Measurements from ENCODE around the gene INSYN2B.
A peak's percentile ranks its signal among the peaks of the same experiment; 100 is the strongest.

Gene INSYN2B

GRCh38 chr5:169881702-169882303, 98.5 kb downstream of the INSYN2B start:
- no peak for DNase-seq

DNA sequence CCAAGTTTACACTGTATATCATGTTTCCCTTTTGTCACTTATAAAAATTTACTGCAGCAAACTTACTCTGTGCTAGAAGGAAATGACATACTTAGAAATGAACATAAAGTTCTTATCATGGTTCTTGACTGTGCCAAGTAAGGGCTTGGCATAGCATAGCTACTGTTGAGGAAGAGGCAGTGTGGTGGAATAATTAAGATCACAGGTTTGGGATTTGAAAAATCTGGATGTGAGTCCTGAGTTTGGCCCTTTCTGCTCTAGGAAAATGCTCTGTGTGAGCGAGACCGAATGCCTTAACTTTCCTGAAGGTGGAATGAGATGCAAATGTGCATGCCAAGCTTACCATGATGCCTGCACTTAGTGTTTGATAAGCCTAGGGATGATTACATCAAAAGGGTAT, 99.5 kb downstream of the INSYN2B start:
- DNase-seq = no peak

- no peak for DNase-seq
Observed at GRCh38 chr5:169880012-169880663, 100.2 kb downstream of the INSYN2B start.

DNA sequence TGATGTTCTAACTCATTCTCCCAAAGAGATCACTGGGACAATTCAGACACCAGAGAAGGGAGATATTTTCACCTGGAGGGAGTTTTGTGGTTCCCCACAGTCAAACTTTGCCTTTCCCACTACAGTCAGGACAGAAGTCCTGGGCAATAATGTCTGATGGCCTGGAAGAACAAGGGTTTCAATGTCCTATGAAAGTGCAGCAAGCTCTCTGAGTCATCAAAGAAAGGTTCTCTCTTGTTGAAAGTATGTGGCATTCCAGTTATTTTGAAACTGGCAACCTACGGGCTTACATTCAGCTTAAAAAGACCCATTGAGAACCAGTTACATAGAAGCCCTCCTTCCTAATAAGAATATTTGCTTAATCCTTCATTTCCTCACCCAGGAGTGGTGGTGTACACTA, 103.9 kb downstream of the INSYN2B start:
- DNase-seq = no peak

DNA sequence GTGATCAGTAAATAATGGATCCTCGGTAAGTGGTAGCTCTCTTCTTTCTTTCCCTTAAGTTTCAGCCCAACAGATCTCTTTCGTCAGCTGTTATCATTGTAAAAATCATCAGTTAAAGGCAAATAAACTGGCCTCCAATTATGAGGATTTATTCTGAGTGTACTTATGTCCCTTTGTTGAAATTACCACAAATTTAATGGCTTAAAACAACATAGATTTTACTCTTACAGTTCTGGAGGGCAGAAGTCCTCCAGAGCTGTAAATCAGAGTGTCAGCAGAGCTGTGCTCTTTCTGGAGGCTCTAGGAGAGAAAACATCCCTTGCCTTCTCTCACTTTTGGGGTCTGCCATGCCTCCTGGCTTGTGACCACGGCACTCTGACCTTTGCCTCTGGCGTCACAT, 104.6 kb downstream of the INSYN2B start:
- no peak for DNase-seq

DNA sequence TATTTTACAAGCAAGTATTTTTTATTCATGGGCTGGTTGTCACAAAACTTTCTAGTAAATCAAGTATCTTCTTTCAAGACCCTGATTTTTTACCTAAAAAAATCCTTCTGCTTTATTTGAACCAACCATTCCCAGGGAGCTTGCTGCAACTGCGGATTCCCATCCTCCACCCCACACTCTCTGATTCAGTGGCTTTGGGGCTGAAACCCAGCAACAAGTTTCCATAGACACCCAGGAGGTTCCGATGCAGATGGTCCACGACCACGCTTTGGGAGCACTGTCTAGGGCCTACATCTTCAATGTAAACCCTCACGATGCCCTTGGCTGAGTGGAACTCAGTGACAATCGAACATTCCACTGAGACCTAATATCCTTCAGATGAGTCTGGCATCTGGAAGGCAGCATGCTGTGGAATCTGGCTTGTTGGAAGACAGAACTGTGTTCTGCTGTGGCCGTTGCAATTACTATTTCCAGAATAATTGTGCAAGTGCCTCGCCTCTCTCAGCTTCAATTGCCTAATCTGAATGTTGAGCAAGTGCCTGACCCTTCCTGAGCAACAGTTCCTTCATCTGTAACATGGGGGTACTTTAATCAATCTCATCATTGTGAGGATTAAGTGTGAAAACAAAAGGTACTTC, 105.1 kb downstream of the INSYN2B start:
- no peak for DNase-seq

DNA sequence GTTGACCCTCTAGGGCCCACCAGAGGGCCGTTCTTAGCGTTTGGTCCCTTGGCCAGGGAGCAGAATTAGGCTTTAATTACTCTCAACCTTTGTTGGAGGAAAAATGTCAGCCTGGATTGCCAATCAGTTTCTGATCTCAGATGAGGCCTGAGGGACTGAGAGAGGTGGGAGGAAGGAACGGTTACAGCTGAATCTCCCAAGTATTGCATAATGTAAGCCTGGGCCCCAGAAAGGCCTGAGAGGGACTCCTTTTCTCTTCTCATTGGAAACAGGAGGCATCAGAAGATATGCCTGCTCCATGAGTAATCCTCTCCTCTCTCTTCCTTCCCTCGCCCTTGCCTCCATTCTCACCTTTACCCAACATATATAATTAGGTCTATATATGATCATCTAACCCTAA, 105.7 kb downstream of the INSYN2B start:
- DNase-seq = no peak

DNA sequence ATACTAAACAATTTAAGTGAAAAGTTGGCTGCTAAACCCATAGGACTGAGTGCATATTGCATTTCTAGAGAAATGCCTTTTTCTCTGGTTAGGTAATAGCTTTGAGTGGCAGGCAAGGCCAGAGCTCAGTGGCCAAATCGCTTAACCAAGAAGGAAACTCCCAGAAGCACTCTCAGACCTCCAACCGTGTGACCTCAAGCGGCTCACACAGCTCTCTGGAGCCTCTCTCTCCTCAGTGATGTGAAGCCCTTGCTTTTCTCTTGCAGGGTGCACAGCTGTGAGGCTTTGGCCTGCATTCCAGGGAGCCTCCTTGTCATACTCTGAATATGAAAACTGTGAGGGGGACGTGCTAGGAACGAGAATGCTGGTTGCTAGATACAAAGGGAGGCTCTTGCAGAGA, 106.7 kb downstream of the INSYN2B start:
- DNase-seq = peak; percentile 16

- no peak for DNase-seq
Observed at GRCh38 chr5:169871826-169872490, 108.3 kb downstream of the INSYN2B start.

GRCh38 chr5:169870211-169870610, 110.1 kb downstream of the INSYN2B start:
- DNase-seq = no peak

GRCh38 chr5:169869066-169869465, 111.2 kb downstream of the INSYN2B start:
- DNase-seq = peak; percentile 68

DNA sequence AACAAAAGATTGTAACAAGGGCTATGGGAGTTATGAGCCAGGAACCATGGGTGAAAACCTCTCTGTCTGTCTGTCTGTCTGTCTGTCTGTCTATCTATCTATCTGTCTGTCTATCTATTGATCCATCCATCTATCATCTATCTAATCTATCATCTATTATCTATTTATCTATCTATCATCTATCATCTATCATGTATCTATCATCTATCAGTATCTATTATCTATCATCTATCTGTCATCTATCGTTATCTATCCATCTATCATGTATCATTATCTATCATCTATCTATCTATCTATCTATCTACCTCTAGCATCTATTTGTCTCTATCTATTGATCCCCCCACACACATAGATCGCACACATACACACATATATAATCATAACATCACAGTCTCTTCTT, 112.9 kb downstream of the INSYN2B start:
- DNase-seq = no peak

- DNase-seq = no peak
Observed at GRCh38 chr5:169864483-169864882, 115.8 kb downstream of the INSYN2B start.

DNA sequence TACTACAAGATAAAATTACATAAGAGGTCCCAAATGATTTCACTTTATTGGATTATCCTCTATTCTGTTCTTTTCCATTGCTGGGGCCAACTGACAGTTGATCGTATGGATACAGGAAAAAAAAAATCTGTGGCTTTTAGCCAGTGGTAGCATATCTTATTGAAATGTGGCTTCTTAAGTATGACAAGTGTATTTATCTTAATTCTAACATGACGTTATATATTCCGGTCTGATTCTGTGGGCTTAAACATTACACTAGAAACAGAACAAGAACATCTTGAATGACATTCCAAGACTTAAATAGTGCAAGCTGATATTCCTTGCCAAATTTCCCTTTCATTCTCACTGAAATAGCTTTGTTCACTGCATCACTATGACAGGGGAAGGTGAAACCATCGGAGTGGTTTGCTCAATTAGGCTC, 117.9 kb downstream of the INSYN2B start:
- no peak for DNase-seq

DNA sequence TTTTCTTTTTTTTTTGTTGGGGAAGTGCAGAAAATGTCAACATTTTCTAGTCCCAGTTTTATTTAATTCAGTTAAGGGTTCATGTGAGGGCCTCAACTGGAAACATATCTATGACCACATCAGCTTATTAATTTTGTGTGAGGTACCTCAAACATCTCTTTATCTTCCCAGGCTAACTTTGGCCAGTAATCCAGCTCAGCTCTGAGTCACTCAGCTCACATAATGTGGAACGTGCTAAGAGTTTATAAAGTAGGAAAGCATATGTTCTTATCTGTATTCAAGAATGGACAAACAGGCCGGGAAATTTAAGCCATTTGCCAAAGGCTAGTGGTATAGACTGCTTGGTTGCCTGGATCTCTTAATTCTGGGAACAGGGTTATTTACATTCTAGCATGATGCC, 118.4 kb downstream of the INSYN2B start:
- no peak for DNase-seq

GRCh38 chr5:169861433-169861832, 118.9 kb downstream of the INSYN2B start:
- DNase-seq = no peak

GRCh38 chr5:169860585-169860984, 119.7 kb downstream of the INSYN2B start:
- peak; percentile 13 for DNase-seq

DNA sequence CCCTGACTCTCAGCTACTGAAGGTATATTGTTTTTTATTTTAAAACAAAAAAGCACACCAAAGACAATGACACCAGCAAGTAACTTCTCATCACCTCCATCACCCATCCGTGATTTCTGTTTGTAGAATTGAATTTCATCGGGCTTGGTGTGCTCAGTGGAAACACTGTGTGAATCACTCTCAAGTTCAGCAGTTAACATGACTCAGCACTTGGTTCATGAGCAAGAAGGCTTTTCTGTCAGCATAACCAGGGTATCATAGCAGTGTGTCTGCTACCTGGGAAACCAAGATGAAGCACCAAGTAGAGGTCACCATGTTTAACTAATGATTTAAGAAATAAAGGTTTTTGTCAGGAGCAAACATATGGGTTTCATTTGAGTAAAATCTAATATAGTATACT, 123.7 kb downstream of the INSYN2B start:
- peak; percentile 63 for DNase-seq

GRCh38 chr5:169851321-169851850, 128.9 kb downstream of the INSYN2B start:
- DNase-seq = no peak

- DNase-seq = peak; percentile 31
Observed at GRCh38 chr5:169850409-169850808, 129.9 kb downstream of the INSYN2B start.

GRCh38 chr5:169848792-169849191, 131.5 kb downstream of the INSYN2B start:
- DNase-seq = no peak

DNA sequence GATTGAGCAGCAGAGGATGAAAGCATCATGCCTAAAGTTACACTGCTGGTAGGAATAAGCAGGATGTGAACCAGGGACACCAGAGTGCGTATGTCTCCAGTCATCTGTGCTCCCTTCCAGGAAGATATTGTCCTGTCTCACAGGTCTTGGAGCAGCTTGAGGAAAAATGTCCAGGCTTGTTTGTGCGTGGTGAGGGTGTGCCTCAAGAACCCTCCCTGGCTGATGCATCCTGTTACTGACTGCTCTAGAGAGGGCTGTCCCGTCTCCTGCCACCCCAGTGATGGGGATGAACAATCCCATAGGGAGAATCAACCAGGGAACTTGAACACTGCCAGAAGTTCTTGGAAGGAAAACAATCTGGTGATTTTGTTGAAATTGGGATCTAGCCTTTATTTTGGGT, 132.0 kb downstream of the INSYN2B start:
- DNase-seq = no peak

DNA sequence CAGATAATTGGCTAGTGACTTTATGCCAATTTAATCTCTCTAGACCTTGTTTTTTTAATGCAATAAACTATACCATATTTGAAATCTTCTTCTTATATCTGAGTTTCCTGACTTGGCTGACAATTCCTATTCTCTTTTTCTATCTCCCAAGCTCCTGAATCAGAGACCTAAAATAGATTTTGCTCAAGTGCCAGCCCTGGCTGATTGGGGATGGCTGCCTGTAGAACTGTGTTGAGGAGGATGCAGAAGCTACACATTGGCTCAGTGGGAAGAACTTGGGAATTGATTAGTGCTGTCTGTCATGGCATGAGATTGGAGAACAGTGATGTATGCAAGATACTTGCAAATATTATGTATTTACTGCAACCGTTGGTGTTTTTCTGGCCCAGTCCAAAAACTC, 132.8 kb downstream of the INSYN2B start:
- no peak for DNase-seq

DNA sequence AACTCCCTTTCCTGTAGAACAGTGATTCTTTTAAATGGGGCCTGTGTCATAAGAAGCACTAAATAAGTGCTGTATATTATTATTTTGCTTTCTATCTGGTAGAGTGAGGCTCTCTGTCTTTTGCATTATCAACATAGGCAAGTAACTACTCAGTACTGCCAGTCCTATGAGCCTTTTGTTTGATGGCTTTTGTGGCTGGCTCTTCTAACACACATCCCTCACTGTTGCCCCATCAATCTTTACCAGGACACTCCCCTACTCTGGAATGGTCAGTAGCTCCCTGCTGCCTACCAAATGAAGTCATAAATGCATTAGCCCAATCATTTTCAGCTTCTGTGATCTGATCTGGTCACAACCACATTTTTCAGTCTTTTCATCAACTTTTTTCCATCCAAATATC, 137.6 kb downstream of the INSYN2B start:
- no peak for DNase-seq

All from NCI-H69 (cell line).